Kasumi-1 (cell line): ENCODE measurements around the gene HSPA1A.

Experiments used
- DNase-seq, 2 experiments: peaks; one replicate each; lab custom pipeline; 2025; lab: John Stamatoyannopoulos, UW

HSPA1A gene

GRCh38 chr6:31865205-31866118 is 50.1 kb downstream of the HSPA1A start:
- no peak for DNase-seq
